Body of pancreas (tissue), 4 donors: ENCODE results near the gene LMO7.

Experiments used
- POLR2A ChIP-seq, 3 donors: fragments of 450-650 bp; IDR thresholded peaks; one replicate each; pipeline ENCODE4 v1.6.1; 2016; ENCODE audit warnings: antibody characterized with exemption in 3 of 3, mild to moderate bottlenecking in 2 of 3
- TF ChIP-seq, protein P1 (sequence below), 7 experiments: fragments of 450-650 bp in 4 of 7; fragments of 200-600 bp in 3 of 7; sonication (generic) in 3 of 7; IDR thresholded peaks; one replicate each; pipeline ENCODE4 v1.5.1; 2016 to 2019; ENCODE audit warnings: antibody characterized with exemption in 7 of 7

DNA sequence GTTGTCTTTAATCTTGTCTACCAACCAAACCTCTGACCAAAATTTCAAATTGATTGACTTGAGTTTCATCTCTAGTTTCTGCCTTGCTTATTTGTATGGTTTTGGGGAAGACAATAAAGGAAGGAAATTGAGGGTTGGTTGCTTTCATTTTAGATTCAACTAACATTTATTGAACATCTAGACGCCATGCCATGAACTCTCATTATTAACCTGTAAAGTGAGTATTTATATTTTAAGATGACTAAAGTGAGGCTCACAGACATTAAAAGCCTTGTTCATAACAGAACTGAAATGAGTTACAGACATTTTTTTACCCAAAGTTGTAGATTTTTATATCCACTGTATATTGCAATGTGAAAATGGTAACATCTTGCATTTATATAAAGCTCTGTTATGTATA is 239.3 kb downstream of the LMO7 start:
- TF ChIP-seq, protein P1, sequence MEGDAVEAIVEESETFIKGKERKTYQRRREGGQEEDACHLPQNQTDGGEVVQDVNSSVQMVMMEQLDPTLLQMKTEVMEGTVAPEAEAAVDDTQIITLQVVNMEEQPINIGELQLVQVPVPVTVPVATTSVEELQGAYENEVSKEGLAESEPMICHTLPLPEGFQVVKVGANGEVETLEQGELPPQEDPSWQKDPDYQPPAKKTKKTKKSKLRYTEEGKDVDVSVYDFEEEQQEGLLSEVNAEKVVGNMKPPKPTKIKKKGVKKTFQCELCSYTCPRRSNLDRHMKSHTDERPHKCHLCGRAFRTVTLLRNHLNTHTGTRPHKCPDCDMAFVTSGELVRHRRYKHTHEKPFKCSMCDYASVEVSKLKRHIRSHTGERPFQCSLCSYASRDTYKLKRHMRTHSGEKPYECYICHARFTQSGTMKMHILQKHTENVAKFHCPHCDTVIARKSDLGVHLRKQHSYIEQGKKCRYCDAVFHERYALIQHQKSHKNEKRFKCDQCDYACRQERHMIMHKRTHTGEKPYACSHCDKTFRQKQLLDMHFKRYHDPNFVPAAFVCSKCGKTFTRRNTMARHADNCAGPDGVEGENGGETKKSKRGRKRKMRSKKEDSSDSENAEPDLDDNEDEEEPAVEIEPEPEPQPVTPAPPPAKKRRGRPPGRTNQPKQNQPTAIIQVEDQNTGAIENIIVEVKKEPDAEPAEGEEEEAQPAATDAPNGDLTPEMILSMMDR (IDR thresholded peaks at IDR 0.05) = no peak
- TF ChIP-seq POLR2A (IDR thresholded peaks at IDR 0.05) = no peak
